GM12875 (cell line): ENCODE results near the gene LAX1.

Source experiments
- H3K4me3 ChIP-seq: one replicate; pipeline ENCODE4 v1.5.1; 2011; ENCODE audit warnings: low read depth, low read length, control low read depth
- CTCF ChIP-seq: IDR thresholded peaks from 2 replicates; pipeline ENCODE4 v1.5.1; 2011; ENCODE audit warnings: low read depth, mild to moderate bottlenecking, control low read depth, inconsistent platforms, low read length, moderate library complexity, borderline replicate concordance; ENCODE audit not compliant: insufficient read depth

The LAX1 gene

GRCh38 chr1:203771901-203772301 is 6.9 kb downstream of the LAX1 start:
- H3K4me3 ChIP-seq, result no peak overlapping the region
- TF ChIP-seq CTCF, result no peak

GRCh38 chr1:203772836-203773235 is 7.9 kb downstream of the LAX1 start:
- no peak for TF ChIP-seq CTCF
- H3K4me3 ChIP-seq, result no peak overlapping the region

- no peak for TF ChIP-seq CTCF
- H3K4me3 ChIP-seq, result no peak overlapping the region
Measured at GRCh38 chr1:203776636-203777035, 11.7 kb downstream of the LAX1 start.

- H3K4me3 ChIP-seq, result no peak overlapping the region
- no peak for TF ChIP-seq CTCF
Measured at GRCh38 chr1:203777596-203777995, 12.6 kb downstream of the LAX1 start.

- TF ChIP-seq CTCF, result no peak
- no peak overlapping the region for H3K4me3 ChIP-seq
Measured at GRCh38 chr1:203778146-203778545, 13.2 kb downstream of the LAX1 start.

GRCh38 chr1:203778789-203779188 is 13.8 kb downstream of the LAX1 start:
- H3K4me3 ChIP-seq, result no peak overlapping the region
- TF ChIP-seq CTCF, result no peak

GRCh38 chr1:203781962-203782361 is 17.0 kb downstream of the LAX1 start:
- no peak overlapping the region for H3K4me3 ChIP-seq
- TF ChIP-seq CTCF, result no peak
